Measurements from ENCODE around the gene TROAP.

Gene TROAP

DNA sequence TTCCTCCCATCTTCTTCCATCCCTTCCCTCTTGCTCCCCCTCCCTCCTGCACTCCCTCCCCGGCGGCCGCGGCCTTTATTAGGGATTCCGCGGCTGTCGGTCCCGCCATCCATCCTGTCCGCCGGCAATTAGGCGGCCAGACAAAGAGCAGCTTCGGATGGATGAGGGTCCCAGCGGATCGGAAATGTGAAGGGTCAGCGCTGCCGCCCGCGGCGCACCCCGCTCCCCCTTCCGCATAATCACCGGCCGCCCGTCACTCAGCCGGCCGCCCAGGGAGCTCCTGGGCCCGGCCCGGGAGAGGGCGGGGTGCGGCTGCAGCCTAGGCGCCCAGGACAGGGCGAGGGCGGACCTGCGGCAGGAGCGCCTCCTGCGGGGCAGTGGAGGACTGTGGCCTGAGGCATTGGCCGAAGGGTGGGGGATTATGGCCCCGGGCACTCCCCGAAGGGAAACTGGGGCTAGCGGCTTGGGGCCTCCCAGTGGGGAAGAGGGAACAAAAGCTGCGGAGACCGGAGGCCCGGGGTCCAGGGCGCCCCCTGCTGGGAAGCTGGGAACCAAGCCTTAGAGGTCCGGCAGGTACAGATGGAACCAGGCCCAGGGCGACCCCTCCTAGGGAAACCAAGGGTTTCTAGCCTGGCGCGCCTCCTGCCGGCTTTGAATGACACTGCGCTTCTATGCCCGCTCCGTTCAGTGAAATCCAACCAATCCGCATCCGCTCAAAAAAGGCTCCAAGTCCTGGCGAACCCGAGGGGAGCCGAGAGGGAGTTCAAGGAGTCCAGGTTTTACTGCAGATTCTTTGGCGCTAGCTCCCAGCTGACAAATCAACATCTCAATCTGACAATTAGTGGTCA is 19.2 kb downstream of the TROAP start:
- peak; percentile 55 to 62 for DNase-seq (ENCODE audit: low read depth in 1 of 2, low spot score in 1 of 2)

DNA sequence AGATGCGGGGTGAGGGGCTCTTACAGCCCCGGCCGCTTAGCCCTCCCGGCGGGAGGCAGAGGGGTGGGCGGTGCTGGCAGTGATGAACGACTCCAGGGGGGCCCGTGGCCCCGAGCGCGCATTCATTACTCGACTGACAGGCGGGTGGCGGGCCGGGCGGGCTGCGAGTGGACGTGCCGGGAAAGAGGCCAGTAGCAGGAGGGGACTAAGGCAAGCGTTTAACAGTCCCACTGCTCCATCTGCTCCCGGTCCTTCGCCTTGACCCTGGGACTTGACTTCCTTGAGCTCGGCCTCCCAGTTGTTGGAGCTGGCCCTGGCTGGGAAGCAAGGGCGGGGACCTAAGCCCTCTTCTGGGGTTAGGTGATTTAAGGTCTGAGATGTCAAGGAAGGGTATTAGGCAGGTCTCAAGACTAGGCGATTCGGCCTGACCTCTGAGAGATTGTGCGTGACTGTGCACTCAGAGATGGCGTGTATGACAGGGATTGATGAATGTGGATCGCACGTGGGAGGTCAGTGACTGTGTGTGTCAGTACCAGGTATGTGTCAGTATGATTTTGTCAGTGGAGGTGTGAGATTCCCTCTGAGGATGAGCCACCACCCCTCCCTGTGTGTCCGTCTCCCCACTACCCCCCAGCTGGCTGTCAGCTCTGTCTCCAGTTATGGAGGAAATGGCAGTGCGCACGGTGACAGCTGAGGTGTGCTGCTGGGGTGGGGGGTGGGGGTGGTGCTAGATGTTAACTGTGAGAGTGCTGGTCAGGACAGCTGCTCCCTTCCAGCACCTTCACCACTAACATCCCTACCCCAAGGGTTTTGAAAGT is 20.1 kb downstream of the TROAP start:
- peak in 1 of 2 donors; percentile 48 for DNase-seq (ENCODE audit: low read depth in 1 of 2, low spot score in 1 of 2)

DNA sequence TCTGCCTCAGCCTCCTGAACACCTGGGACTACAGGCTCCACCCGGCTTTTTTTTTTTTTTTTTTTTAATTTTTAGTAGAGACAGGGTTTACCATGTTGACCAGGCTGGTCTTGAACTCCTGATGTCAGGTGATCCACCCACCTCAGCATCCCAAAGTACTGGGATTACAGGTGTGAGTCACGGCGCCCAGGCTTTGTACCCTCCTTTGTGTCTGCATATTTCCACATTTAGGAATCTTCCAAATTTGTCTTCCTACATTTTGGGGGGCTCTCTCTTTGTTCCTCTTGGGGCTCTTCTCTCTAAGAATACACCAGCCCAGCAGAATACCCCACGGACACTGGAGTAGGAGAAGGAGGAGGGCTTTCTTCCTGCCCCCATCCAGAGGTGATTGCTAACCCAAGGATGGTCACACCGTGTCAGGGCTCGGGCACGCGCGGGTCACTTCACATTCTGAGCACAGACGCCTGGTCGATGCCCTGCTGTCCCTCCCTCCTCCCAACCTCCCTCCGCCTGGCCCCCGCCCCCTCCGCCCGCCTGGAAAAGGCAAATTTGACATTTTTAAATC is 21.5 kb downstream of the TROAP start:
- DNase-seq (ENCODE audit: low read depth in 1 of 2, low spot score in 1 of 2), result no peak

DNA sequence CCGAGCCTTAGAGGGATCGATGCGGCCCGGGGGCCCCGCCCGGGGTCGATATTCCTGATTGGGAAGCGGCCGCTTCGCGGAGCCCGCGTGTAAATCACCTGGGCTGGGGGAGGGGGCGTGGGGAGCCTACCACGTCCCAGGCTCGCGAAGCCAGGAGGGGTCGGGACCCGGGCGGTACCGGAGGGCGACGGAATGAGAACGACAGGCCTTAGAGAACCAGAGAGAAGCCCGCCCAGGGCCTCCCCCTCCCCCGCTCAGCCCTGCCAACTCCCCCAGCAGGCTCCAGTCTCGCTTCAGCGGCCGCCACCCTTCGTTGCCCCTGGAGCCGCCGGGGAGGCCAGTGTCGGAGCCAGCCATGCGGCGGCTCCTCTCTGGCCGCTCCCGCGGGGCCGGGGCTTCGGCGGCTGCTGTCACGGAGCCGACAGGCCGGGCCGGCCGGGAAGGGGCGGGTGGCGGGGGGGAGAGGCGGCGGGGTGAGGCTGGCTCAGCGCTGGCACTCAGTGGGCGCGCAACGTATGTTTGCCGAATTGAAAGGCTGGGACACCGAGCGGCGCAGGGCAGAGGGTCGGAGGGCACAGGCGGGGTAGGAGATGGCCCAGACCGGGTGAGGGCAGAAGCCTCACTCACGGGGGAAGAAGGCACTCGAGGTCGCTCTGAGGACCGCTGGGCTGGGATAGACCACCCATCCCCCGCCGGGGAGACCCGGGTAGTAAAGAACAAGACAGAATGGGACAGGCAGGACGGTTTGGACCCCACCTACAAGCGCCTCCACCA is 22.2 kb downstream of the TROAP start:
- no peak for DNase-seq (ENCODE audit: low read depth in 1 of 2, low spot score in 1 of 2)

DNA sequence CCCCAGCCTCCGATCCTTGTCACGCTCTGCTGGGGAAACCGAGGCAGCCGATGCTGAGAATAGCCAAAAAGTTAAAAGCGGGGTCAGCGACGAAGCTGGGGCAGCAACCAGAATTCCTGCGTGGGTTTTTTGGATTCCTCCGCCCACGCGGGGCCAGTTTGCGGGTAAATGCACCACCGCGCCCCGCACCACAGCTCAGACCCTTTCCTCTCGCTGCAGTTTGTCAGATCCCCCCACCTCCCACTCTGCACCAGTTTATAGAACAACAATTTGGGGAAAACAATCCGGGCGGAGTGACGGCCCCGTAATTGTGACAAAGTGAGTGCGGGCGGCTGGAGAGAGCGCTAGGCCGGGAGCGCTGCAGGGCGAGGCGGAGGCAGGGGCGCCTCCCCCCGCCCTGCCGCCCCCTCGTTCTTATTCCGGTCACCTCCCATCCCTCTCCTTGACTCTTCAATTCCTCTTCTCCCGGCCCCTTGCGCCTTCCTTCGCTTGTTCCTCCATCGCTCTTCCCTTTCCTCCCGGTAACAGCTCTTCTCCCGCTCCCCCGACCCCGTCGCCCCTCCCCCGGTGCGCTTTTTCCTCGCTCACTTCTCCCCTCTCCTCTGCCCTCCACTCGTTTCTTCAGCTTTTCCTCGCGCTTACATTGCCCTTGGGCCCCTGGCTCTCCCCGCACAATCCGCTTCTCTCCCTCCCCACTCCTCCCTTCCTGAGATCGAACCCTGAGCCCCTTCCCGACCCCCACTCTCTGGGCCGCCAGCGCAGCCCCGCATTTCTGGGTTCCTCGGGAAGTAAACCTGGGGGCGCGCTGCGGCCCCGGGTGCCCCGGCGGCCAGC is 23.0 kb downstream of the TROAP start:
- DNase-seq (ENCODE audit: low read depth in 1 of 2, low spot score in 1 of 2), result no peak

DNA sequence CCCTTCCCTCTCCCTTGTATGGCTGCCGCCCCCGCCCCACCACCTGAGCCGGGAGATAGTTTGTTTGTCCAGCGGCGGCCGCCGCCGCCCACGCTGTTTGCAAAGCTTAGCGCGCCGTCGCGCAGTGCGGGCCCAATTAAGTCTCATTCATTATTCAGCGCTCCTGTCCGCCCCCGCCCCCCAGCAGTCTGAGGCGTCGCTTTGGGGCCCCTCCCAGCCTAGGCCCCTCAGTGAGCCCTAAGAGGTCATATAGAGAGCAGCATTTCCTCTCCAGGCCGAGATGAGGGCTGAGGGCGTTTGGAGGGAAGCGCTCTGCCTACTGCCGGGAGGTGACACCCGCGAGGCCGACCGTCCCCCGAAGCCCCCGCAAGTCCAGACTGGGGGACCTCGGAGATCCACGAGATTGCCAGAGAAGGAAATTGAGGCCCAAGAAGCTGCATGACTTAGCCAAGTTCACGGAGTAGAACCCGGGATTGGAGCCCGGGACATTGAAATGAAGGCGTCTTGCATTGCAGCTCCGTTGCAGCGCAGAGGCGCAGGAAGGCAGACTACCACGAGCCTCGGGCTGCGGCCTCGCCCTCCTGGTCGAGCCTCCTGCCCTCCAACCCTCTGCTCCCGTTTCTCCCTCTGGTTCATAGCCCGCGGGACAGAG is 23.7 kb downstream of the TROAP start, which contains the start of gene DNAJC22:
TSS of gene DNAJC22 (plus strand) at position 230 of the 652 bp plus-strand sequence. CDS start 1,985 bp downstream, outside the sequence.
- no peak for DNase-seq (ENCODE audit: low read depth in 1 of 2, low spot score in 1 of 2)

DNA sequence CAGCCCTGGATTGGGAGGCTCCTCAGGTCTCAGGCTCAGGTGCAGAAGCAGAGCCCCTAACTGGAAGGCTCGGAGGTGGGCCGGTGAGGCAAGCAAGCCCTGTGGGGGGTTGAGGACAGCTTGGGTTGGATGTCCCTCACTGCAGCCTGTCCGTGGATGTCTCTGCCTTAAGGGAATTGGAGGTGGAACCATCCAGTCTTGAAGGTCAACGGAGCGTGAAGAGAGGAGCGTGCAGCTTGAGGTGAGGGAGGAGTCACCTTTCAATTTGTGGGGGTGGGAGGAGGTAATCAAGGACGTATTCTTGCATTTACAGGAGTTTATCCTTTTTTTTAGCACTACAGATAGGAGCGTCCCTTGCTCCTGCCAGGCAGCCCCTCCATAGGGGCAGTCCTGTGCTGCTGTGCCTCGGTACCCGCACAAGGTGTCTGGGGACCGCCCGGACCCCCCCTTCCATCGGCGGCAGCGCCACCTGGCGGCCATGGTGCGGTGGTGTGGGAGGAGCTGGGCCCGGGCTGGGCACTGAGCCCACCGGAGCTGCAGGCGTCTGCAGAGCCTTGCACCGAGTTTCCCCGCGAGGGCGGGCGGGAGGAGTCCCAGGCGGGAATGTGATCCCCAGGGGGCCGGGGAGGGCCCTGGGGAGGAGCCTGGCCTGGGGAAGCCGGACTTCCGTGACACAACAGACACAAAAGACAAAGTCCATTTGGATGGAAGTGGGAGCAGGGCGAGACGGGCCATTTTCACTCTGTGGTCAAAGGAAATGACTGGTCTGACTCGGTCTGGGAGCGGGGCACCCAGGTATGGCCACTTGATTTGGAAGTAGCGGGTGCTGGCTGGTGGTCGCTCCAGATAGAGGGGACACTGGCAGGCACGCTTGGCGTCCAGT is 24.5 kb downstream of the TROAP start:
- peak; percentile 55 to 72 for DNase-seq (ENCODE audit: low read depth in 1 of 2, low spot score in 1 of 2)

DNA sequence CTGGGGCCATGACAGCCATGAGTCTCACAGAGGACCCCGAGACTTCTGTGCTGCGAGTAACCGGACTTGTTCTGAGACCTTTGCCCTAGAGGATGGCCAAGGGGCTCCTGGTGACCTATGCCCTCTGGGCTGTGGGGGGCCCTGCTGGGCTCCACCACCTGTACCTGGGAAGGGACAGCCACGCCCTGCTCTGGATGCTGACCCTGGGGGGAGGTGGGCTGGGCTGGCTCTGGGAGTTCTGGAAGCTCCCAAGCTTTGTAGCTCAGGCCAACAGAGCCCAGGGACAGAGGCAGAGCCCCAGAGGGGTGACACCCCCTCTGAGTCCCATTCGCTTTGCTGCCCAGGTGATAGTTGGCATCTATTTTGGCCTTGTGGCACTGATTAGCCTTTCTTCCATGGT is 25.7 kb downstream of the TROAP start:
- no peak for DNase-seq (ENCODE audit: low read depth in 1 of 2, low spot score in 1 of 2)

DNA sequence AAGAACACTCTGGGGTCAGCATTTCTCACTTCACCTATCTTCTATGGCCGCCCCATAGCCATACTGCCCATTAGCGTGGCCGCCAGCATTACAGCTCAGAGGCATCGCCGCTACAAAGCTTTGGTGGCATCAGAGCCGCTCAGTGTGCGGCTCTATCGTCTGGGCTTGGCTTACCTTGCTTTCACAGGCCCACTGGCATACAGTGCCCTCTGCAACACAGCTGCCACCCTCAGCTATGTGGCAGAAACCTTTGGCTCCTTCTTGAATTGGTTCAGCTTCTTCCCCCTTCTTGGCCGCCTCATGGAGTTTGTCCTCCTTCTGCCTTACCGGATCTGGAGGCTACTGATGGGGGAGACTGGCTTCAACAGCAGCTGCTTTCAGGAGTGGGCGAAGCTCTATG is 26.2 kb downstream of the TROAP start:
- no peak for DNase-seq (ENCODE audit: low read depth in 1 of 2, low spot score in 1 of 2)

DNA sequence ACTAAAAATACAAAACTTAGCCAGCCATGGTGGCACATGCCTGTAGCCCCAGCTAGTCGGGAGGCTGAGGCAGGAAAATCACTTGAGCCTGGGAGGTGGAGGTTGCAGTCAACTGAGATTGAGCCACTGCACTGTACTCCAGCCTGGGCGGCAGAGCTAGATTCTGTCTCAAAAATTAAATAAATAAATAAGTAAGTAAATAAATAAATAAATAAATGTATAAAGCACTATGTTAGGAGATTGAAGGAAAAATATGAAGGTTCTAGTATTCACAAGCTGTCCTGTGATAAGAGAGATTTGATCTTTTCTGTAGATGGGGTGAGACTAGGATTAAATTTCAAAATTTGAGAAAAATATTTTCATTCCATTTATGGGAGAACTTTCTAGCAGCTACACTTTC is 29.3 kb downstream of the TROAP start:
- no peak for DNase-seq (ENCODE audit: low read depth in 1 of 2, low spot score in 1 of 2)

DNA sequence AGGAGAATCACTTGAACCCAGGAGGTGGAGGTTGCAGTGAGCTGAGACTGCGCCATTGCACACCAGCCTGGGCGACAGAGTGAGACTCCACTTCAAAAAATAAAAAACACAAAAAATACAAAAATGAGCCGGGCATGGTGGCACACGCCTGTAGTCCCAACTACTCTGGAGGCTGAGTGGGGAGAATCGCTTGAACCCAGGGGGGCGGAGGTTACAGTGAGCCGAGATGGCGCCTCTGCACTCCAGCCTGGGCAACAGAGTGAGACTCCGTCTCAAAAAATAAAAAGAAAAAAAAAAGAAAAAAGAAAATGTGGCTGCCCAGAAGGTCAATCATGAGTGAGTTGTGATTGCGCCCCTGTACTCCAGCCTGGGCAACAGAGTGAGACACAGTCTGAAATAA is 32.9 kb downstream of the TROAP start:
- DNase-seq (ENCODE audit: low read depth in 1 of 2, low spot score in 1 of 2), result no peak

DNA sequence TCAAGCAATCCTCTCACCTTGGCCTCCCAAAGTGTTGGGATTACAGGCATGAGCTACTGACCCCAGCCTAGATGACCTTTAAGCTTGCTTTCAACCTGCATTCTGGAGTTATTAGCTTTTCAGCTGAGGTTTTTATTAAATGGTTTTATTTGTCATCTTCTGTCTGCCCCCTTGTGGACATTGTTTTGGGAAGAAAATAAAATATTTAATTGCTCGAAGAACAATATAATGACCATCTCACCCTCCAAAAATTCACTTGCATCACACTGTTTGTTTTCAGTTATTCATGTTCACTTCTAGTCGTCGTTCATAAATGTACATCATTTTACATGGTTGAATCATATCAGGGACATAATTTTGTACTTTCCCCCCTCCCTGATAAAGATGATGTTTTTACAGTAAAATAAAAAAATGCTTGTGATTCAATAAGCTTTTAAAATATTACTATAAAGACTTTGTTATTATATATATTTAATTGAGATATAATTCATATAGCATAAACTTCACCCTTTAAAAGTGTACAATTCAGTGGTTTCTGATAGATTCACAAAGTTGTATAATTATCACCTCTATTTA is 34.1 kb downstream of the TROAP start:
- no peak for DNase-seq (ENCODE audit: low read depth in 1 of 2, low spot score in 1 of 2)

DNA sequence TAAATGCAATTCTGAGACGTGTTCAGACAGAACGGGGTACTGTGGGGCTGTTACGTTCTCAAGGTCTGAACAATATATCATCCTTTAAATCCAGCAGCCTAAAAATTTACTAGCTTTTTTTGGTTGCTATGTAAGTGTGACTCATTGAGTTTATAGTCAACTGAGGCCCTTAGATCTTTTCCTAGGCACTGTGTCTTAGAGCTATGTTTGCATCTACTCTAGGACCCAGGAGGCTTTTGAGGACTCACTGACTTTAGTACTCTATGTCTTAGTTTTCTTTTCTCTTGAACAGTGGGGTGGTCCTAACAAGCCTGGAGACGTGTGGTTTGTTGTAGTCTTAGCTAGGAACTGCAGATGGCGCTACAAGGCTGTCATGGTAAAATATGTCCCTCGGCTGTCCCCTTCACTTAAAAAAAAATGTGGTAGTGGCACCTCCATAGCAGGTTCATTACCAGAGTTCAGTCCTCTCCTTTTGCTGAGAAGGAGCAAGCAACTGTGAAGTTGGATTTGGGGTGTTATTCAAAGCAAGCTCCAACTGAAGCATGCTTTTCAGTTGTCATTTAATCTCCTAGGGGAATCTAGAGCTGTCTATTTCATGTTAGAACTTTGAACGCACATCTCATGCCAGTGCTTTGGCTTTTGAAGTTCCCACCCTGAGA is 35.6 kb downstream of the TROAP start:
- DNase-seq (ENCODE audit: low read depth in 1 of 2, low spot score in 1 of 2), result peak in 1 of 2 donors; percentile 48

DNA sequence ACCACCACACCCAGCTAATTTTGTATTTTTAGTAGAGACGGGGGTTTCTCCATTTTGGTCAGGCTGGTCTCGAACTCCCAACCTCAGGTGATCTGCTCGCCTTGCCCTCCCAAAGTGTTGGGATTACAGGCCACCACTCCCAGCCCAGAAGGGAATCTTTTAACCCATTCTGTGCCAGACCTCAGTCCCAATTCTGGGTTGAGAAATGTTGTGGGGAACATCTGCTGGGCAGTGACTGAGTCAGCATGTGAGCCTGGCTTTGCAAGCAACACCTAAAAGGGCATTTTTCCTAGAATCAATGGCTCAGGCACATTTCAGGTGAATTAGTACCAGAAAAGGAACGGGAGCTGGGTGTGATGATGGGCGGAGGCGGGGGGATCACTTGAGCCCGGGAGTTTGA is 36.6 kb downstream of the TROAP start:
- DNase-seq (ENCODE audit: low read depth in 1 of 2, low spot score in 1 of 2), result no peak

DNA sequence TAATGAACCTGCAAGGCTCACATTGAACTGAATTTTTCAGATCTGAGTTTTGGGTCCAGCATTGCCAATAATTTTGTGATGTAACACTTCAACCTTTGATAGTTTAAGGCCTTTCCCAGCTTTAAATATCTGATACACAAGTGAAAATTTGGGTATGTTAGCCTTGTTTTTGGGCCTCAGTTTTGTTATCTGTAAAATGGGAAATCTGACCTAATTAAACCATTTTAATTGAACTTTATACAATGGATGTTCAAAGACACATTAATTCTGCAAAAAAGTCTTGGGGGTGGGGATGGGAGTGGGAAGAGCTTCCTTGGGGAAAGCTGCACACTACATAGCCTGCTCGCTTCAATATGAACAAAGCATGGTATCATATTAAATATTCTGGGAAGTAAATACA is 39.0 kb downstream of the TROAP start:
- DNase-seq (ENCODE audit: low read depth in 1 of 2, low spot score in 1 of 2), result no peak

DNA sequence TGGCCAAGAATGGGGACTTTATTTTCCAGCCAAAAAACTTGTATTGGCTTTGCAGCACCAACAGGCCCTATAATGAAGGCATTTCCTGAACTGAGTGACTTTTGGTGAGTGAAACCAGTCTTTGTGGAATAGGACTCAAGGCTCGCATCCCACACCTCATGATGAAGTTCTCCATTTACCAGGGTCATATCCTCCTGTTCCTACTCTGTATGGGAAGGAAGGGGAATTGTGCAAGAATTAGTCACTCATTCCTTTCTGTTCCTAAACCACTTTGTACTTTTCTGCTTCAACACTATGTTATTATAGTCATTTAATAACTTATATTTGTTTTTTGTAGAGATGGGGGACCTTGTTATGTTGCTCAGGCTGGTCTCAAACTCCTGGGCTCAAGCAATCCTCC is 41.9 kb downstream of the TROAP start:
- DNase-seq (ENCODE audit: low read depth in 1 of 2, low spot score in 1 of 2), result no peak

DNA sequence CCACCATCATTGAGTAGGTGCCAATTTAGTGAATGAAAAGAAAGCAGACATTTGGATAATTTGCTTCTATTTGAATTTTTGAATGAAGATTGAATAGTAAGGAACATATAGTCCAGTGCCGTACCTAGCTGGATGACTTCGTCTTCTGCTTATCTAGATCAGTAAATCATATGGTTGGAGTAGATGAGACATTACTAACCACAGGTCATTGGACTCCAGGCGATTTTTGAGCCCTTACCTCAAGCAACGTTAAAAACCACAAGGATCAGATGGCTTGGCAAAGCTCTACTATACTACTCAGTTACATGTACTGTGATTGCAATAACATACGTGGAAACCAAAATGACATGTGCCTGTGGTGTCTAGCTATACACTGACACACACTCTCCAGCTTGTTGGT is 42.5 kb downstream of the TROAP start:
- no peak for DNase-seq (ENCODE audit: low read depth in 1 of 2, low spot score in 1 of 2)

DNA sequence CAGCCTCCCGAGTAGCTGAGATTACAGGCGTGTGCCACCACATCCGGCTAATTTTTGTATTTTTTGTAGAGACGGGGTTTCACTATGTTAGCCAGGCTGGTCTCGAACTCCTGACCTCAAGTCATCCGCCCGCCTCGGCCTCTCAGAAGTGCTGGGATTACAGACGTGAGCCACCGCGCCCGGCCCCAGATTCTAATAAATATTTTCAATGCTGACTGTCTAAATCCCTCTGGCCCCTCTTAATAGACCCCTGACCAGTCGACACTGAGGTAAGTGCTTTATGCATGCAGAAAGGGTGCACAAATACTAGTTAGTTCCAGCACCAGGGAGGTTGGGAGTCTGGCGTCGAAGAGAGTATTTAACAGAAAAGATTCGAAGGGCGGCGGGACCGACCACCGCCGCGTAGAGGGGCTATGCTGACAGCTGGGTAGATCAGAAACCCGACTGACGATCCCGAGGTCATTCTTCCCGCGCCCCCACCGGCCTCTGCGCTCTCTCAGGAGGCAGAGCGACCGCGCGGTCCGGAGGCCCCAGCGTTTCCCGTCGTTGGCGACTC is 43.1 kb downstream of the TROAP start:
- no peak for DNase-seq (ENCODE audit: low read depth in 1 of 2, low spot score in 1 of 2)

Data from activated CD4-positive, alpha-beta T cell treated with anti-CD3 and anti-CD28 coated beads, Interleukin-2, amount 50 U/mL, for 24 hours (primary cell).